Measurements from ENCODE around the gene UBFD1. TPM values are rescaled to one million over a fixed set of nuclear protein-coding genes. Genes with fewer than 3 reads are reported as not detected.

The UBFD1 gene
- total and polyA plus RNA-seq, 2 experiments from 2014 or later, result 48.6 to 107 TPM

DNA sequence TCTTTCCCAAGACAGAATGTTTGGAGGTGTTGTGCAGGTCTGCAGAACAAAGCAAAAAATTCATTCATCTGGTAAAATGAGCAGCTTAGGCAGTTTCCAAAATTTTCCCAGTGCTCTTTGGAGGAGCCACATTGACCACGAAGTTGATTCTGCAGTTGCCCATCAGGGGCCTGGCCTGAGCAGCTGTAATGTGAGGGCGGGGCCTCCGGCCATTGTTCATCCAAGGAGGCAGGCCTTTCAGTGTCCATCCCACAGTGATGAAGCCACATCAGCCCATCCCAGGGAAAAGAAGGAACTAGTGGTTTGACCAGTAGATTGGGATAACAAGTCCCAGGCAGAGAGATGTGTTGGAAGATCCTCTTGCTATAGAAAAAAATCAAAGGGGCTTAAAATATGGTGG is 10.1 kb downstream of the UBFD1 start:
- no peak for DNase-seq (ENCODE audit: low spot score)
- no peak for TF ChIP-seq EZH2phosphoT487 (IDR thresholded peaks at IDR 0.05; ENCODE audit: low read depth, severe bottlenecking, unreplicated experiment)
- TF ChIP-seq, protein P1, sequence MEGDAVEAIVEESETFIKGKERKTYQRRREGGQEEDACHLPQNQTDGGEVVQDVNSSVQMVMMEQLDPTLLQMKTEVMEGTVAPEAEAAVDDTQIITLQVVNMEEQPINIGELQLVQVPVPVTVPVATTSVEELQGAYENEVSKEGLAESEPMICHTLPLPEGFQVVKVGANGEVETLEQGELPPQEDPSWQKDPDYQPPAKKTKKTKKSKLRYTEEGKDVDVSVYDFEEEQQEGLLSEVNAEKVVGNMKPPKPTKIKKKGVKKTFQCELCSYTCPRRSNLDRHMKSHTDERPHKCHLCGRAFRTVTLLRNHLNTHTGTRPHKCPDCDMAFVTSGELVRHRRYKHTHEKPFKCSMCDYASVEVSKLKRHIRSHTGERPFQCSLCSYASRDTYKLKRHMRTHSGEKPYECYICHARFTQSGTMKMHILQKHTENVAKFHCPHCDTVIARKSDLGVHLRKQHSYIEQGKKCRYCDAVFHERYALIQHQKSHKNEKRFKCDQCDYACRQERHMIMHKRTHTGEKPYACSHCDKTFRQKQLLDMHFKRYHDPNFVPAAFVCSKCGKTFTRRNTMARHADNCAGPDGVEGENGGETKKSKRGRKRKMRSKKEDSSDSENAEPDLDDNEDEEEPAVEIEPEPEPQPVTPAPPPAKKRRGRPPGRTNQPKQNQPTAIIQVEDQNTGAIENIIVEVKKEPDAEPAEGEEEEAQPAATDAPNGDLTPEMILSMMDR (IDR thresholded peaks at IDR 0.05; ENCODE audit: poor library complexity), result no peak
- no peak for TF ChIP-seq EZH2 (IDR thresholded peaks at IDR 0.05; ENCODE audit: borderline replicate concordance)
- no peaks in the 10 kb centered on the region for H3K9me3 ChIP-seq (ENCODE audit: low read depth)
- no peak overlapping the region for H3K27ac ChIP-seq
- WGBS (ENCODE audit: low lambda C conversion rate, missing lambda C conversion rate), result 97% methylated on average over 3 of the region's 3 CpGs
- no peaks in the 10 kb centered on the region for H3K27me3 ChIP-seq
- no peak overlapping the region for H3K4me2 ChIP-seq
- H3K79me2 ChIP-seq, result no peaks in the 10 kb centered on the region
- no peaks in the 10 kb centered on the region for H3K4me1 ChIP-seq (ENCODE audit: insufficient read depth)
- no peak overlapping the region for H2AFZ ChIP-seq
- H3K9me2 ChIP-seq (replicated peaks; ENCODE audit: insufficient read depth), result no peaks in the 10 kb centered on the region
- H3K36me3 ChIP-seq (replicated peaks; ENCODE audit: insufficient read depth, low read depth), result no peaks in the 10 kb centered on the region
- no peak overlapping the region for H3K4me3 ChIP-seq
- H4K20me1 ChIP-seq (ENCODE audit: insufficient read depth, poor library complexity, severe bottlenecking), result no peaks in the 10 kb centered on the region

DNA sequence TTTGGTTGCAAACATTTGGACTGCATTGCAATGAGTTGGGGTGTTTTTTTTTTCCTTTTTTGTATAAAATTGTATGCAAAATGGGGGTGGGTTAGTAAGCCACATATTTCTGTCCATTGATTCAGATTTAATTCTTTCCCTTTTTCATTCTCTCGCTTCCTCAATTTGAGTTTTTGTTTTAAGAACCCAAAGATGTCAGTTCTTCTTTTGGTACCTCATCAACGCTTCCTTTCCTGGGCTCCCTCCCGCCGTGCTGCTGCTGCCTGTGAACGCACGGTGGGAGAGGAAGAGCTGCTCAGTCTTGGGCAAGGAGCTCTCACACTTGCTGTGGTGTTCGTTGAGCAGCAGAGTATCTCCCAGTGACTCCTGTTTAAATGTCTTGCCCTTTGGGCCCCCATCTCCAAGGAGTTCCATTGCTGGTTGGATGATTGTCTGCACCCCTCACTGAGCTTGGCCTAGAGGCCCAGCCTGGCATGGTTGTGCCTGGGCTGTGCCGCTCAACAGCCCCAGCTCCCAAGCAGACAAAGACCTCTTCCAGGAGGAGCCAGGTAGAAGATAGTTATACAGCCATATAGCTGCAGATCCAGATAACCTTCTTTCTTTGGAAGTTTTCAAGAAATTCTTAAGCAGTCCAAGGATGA is 13.6 kb downstream of the UBFD1 start:
- 95% methylated on average over 8 of the region's 8 CpGs for WGBS (ENCODE audit: low lambda C conversion rate, missing lambda C conversion rate)

DNA sequence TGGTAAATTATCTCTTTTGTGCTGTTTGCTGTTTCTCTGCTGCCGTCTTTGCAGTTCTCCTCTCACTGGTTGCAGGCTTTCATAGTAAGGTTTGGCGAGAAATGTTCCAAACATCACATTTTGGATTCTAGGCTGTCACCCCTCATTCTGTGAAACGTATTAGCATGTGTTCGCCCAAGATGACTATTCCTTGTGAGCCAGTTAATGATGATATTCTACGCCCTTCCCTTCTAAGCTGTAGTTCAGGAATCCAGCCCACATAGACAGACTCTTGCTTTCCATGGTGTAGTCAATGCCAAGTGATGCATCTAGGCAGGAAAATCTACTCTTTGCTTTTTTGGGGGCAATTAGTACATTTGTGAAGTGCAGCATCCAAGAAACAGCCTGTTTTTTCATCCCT is 14.4 kb downstream of the UBFD1 start:
- Histone ChIP-seq H3K9me2 (replicated peaks; ENCODE audit: insufficient read depth) (no peaks in the 10 kb centered on the region), H3K27me3 (no peaks in the 10 kb centered on the region), H4K20me1 (ENCODE audit: insufficient read depth, poor library complexity, severe bottlenecking) (no peaks in the 10 kb centered on the region), H3K4me3 (no peak overlapping the region), H3K36me3 (replicated peaks; ENCODE audit: insufficient read depth, low read depth) (no peaks in the 10 kb centered on the region), H3K9me3 (ENCODE audit: low read depth) (no peaks in the 10 kb centered on the region), H3K4me2 (no peak overlapping the region), H3K4me1 (ENCODE audit: insufficient read depth) (no peaks in the 10 kb centered on the region), H2AFZ (no peak overlapping the region), H3K27ac (no peak overlapping the region), H3K79me2 (no peaks in the 10 kb centered on the region)
- WGBS (ENCODE audit: low lambda C conversion rate, missing lambda C conversion rate), result 93% methylated on average over 5 of the region's 5 CpGs
- no peak for TF ChIP-seq EZH2phosphoT487 (IDR thresholded peaks at IDR 0.05; ENCODE audit: low read depth, severe bottlenecking, unreplicated experiment)
- no peak for DNase-seq (ENCODE audit: low spot score)

More for the DNA sequence above, 13.6 kb downstream of the UBFD1 start:
- Histone ChIP-seq H3K4me3 (no peak overlapping the region), H3K36me3 (replicated peaks; ENCODE audit: insufficient read depth, low read depth) (no peaks in the 10 kb centered on the region), H4K20me1 (ENCODE audit: insufficient read depth, poor library complexity, severe bottlenecking) (no peaks in the 10 kb centered on the region), H3K79me2 (no peaks in the 10 kb centered on the region), H3K4me1 (ENCODE audit: insufficient read depth) (no peaks in the 10 kb centered on the region), H3K27me3 (no peaks in the 10 kb centered on the region), H3K27ac (no peak overlapping the region), H3K4me2 (no peak overlapping the region), H3K9me2 (replicated peaks; ENCODE audit: insufficient read depth) (no peaks in the 10 kb centered on the region), H2AFZ (no peak overlapping the region), H3K9me3 (ENCODE audit: low read depth) (no peaks in the 10 kb centered on the region)
- no peak for DNase-seq (ENCODE audit: low spot score)
- TF ChIP-seq EZH2phosphoT487 (IDR thresholded peaks at IDR 0.05; ENCODE audit: low read depth, severe bottlenecking, unreplicated experiment), result no peak
- TF ChIP-seq, protein P1 (IDR thresholded peaks at IDR 0.05; ENCODE audit: poor library complexity), result no peak

DNA sequence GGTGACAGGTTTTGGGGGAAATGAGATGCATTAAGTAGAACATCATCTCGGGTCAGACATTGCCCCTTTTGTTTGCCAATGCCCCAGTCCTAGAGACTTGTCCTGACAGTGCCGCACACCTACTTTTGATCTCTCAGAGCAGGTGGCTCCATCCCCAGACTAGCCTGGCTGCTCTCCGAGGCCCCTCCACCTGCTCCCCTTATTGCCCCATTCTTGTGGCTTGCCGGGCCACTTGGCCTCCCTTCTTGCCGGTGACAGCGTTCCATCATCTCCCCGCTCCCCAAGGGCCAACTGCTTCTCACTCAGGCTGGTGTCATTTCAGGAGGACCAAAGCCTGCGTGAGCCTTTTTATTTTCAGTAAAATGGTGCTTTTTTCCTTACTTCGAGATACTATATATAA is 14.9 kb downstream of the UBFD1 start:
- DNase-seq (ENCODE audit: low spot score), result no peak
- Histone ChIP-seq H3K36me3 (replicated peaks; ENCODE audit: insufficient read depth, low read depth) (no peaks in the 10 kb centered on the region), H2AFZ (no peak overlapping the region), H3K27ac (no peak overlapping the region), H3K4me1 (ENCODE audit: insufficient read depth) (no peaks in the 10 kb centered on the region), H3K4me3 (no peak overlapping the region), H3K4me2 (no peak overlapping the region), H3K27me3 (no peaks in the 10 kb centered on the region), H3K9me2 (replicated peaks; ENCODE audit: insufficient read depth) (no peaks in the 10 kb centered on the region), H4K20me1 (ENCODE audit: insufficient read depth, poor library complexity, severe bottlenecking) (no peaks in the 10 kb centered on the region), H3K79me2 (no peaks in the 10 kb centered on the region), H3K9me3 (ENCODE audit: low read depth) (no peaks in the 10 kb centered on the region)
- TF ChIP-seq, protein P1 (IDR thresholded peaks at IDR 0.05; ENCODE audit: poor library complexity), result no peak
- WGBS (ENCODE audit: low lambda C conversion rate, missing lambda C conversion rate), result 97% methylated on average over 9 of the region's 9 CpGs

Measured in hepatocyte (in vitro differentiated cells).